Osteoblast (primary cell): ENCODE results near the gene CHKB. TPM values are rescaled to one million over a fixed set of nuclear protein-coding genes. Genes with fewer than 3 reads are reported as not detected.

Experiments used
- DNase-seq: peaks from one replicate; pipeline ENCODE4 v3.0.0; 2011; ENCODE audit warnings: low spot score, mixed read lengths; ENCODE audit not compliant: insufficient read length; ENCODE audit errors: missing footprints
- H2AFZ ChIP-seq: 2 replicates; pipeline ENCODE4 v1.6.0; 2011; ENCODE audit warnings: mild to moderate bottlenecking, low read length
- H3K27ac ChIP-seq: 2 replicates; pipeline ENCODE4 v1.5.1; 2011; ENCODE audit warnings: mild to moderate bottlenecking, low read depth, low read length, moderate library complexity
- H3K27me3 ChIP-seq: 2 replicates; pipeline ENCODE4 v1.6.0; 2012; ENCODE audit warnings: mild to moderate bottlenecking, control low read depth, inconsistent platforms, low read length, moderate library complexity; ENCODE audit not compliant: insufficient read depth
- H3K36me3 ChIP-seq: 2 replicates; pipeline ENCODE4 v1.5.1; 2011; ENCODE audit warnings: mild to moderate bottlenecking, low read length, control low read depth, moderate library complexity; ENCODE audit not compliant: insufficient read depth
- H3K4me1 ChIP-seq: 2 replicates; pipeline ENCODE4 v1.5.1; 2011; ENCODE audit warnings: mild to moderate bottlenecking, low read length, control low read depth, moderate library complexity; ENCODE audit not compliant: insufficient read depth
- H3K4me2 ChIP-seq: 2 replicates; pipeline ENCODE4 v1.6.0; 2011; ENCODE audit warnings: mild to moderate bottlenecking, low read length; ENCODE audit not compliant: insufficient read depth
- H3K4me3 ChIP-seq: fragments of 200-600 bp; sonication (generic); 3 replicates; pipeline ENCODE4 v1.5.1; 2012; ENCODE audit warnings: mild to moderate bottlenecking, low read length, inconsistent platforms; ENCODE audit not compliant: insufficient read depth
- H3K79me2 ChIP-seq: 2 replicates; pipeline ENCODE4 v1.6.0; 2012; ENCODE audit warnings: mild to moderate bottlenecking, low read length, control low read depth, inconsistent platforms; ENCODE audit not compliant: insufficient read depth
- H3K9me3 ChIP-seq: 2 replicates; pipeline ENCODE4 v1.5.1; 2011; ENCODE audit warnings: low read depth, low read length, control low read depth
- H4K20me1 ChIP-seq: 2 replicates; pipeline ENCODE4 v1.6.0; 2012; ENCODE audit warnings: mild to moderate bottlenecking, low read length, control low read depth; ENCODE audit not compliant: insufficient read depth
- total RNA-seq: library from RNA; depleted of rRNA; stranded (reverse); fragments of >200 nt; gene quantifications from 2 replicates; pipeline ENCODE4 v1.2.3, GENCODE V29; 2012
- TF ChIP-seq, protein P1 (sequence below): IDR thresholded peaks from 2 replicates; pipeline ENCODE4 v1.5.1; 2011; ENCODE audit warnings: mild to moderate bottlenecking, low read depth, low read length, moderate library complexity; ENCODE audit errors: extremely low read depth

CHKB gene
- total RNA-seq, 1 donor, result 28.6 TPM

DNA sequence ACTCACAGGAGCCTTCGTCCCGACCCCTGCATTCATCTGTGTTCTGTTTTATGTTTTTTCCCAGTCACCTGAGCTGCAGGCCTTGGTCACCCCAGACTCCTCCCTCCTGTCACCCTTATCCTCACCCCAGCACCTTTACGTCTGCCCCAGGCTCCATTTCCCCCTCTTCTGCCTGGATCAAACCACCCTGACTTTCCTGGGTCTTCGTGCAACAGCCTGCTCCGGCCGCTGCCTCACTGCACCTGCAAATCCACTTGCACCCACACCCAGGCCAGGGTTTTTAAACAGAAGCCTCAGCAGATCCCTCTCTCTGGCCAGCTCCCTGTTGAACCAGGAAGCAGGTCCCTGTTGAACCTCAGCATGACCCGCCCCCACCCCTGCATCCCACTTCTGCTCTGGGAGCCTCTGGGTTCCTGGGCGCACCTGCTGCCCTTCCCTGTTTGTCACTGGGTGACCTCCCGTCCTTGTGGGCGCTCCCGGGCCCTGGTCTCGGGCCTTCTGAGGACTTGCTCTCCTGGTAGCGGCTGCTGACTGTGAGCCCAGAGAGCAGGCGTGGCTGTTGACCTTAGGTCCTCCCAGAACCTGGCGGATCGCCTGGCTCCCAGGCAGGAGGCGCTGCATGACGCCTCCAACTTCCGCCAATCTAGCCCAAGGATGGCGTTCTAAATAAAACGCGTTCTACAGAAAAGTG is 30.8 kb upstream of the CHKB start:
- Histone ChIP-seq H4K20me1 (no peaks in the 10 kb centered on the region), H3K4me1 (no peaks in the 10 kb centered on the region), H3K27me3 (peaks cover 4% of the 10 kb centered on the region), H3K4me3 (no peak overlapping the region), H3K4me2 (no peak overlapping the region), H2AFZ (no peak overlapping the region), H3K9me3 (no peaks in the 10 kb centered on the region), H3K36me3 (no peaks in the 10 kb centered on the region), H3K79me2 (no peaks in the 10 kb centered on the region), H3K27ac (no peak overlapping the region)
- TF ChIP-seq, protein P1, sequence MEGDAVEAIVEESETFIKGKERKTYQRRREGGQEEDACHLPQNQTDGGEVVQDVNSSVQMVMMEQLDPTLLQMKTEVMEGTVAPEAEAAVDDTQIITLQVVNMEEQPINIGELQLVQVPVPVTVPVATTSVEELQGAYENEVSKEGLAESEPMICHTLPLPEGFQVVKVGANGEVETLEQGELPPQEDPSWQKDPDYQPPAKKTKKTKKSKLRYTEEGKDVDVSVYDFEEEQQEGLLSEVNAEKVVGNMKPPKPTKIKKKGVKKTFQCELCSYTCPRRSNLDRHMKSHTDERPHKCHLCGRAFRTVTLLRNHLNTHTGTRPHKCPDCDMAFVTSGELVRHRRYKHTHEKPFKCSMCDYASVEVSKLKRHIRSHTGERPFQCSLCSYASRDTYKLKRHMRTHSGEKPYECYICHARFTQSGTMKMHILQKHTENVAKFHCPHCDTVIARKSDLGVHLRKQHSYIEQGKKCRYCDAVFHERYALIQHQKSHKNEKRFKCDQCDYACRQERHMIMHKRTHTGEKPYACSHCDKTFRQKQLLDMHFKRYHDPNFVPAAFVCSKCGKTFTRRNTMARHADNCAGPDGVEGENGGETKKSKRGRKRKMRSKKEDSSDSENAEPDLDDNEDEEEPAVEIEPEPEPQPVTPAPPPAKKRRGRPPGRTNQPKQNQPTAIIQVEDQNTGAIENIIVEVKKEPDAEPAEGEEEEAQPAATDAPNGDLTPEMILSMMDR, result no peak
- peak; percentile 88 for DNase-seq

- H3K4me2 ChIP-seq, result no peak overlapping the region
- no peaks in the 10 kb centered on the region for H3K4me1 ChIP-seq
- peak; percentile 86 for DNase-seq
- H3K4me3 ChIP-seq, result no peak overlapping the region
- H3K27me3 ChIP-seq, result peaks cover 4% of the 10 kb centered on the region
- H3K9me3 ChIP-seq, result no peaks in the 10 kb centered on the region
- H2AFZ ChIP-seq, result no peak overlapping the region
- H3K27ac ChIP-seq, result no peak overlapping the region
- H3K36me3 ChIP-seq, result no peaks in the 10 kb centered on the region
- H3K79me2 ChIP-seq, result no peaks in the 10 kb centered on the region
- TF ChIP-seq, protein P1, result no peak
- H4K20me1 ChIP-seq, result no peaks in the 10 kb centered on the region
Observed at GRCh38 chr22:50612528-50613221, 30.0 kb upstream of the CHKB start.

- Histone ChIP-seq H3K36me3 (no peaks in the 10 kb centered on the region), H3K79me2 (no peaks in the 10 kb centered on the region), H3K4me2 (no peak overlapping the region), H3K9me3 (no peaks in the 10 kb centered on the region), H2AFZ (no peak overlapping the region), H3K27me3 (peaks cover 4% of the 10 kb centered on the region), H3K4me1 (no peaks in the 10 kb centered on the region), H4K20me1 (no peaks in the 10 kb centered on the region), H3K4me3 (no peak overlapping the region), H3K27ac (no peak overlapping the region)
- DNase-seq, result peak; percentile 57
- TF ChIP-seq, protein P1, result no peak
Observed at GRCh38 chr22:50612168-50612527, 29.5 kb upstream of the CHKB start.

GRCh38 chr22:50611341-50612060 is 28.9 kb upstream of the CHKB start:
- Histone ChIP-seq H3K27me3 (peaks cover 4% of the 10 kb centered on the region), H3K36me3 (no peaks in the 10 kb centered on the region), H3K9me3 (no peaks in the 10 kb centered on the region), H2AFZ (no peak overlapping the region), H4K20me1 (no peaks in the 10 kb centered on the region), H3K79me2 (no peaks in the 10 kb centered on the region), H3K27ac (no peak overlapping the region), H3K4me2 (no peak overlapping the region), H3K4me3 (no peak overlapping the region), H3K4me1 (no peaks in the 10 kb centered on the region)
- TF ChIP-seq, protein P1, result no peak
- peak; percentile 65 for DNase-seq
